ENCODE measurements around the gene ARAP1. TPM values are rescaled to one million over a fixed set of nuclear protein-coding genes. Genes with fewer than 3 reads are reported as not detected.

ARAP1 gene
- total RNA-seq, 6 experiments from 2014 or later = 32.9 to 76.7 (median 41.2) TPM

DNA sequence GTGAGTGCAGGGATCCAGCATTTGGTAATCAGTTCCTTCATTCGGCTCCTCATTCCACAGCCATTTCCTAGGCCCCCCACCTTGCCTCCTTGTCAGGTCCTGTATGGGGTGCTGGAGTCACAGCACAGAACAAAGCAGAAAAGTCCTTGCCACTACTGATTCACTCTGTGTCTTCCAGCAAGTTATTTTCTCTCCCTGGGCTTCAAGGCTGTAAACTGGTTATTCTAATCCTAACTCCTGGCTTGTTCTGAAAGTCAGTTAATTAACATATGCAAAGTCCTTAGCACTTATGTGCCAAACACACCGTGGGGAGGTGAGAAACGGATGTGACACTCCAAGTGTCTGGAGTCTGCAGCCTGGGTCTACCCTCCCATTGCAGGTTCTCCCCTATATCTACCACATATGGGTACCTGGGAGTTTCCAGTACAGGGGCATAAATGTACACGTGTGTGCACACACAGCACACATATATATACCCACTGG is 47.4 kb downstream of the ARAP1 start:
- 80% methylated on average over 3 of the region's 4 CpGs for WGBS (ENCODE audit: insufficient coverage, low coverage, low lambda C conversion rate, missing lambda C conversion rate)
- Histone ChIP-seq H3K27ac (no peak overlapping the region), H3K4me3 (no peak overlapping the region), H3K27me3 (no peaks in the 10 kb centered on the region), H3K9me3 (no peaks in the 10 kb centered on the region), H3K36me3 (peaks cover 0 to 75% (median 30%) of the 10 kb centered on the region in 4 donors), H3K4me1 (no peaks in the 10 kb centered on the region)
- intact Hi-C loops (cut with DNase I) = no loop called here
- ATAC-seq = no peak
- TF ChIP-seq CTCF (IDR thresholded peaks at IDR 0.05) (no peak), POLR2A (IDR thresholded peaks at IDR 0.05) (no peak)
- DNase-seq = no peak

GRCh38 chr11:72704028-72704782 is 48.0 kb downstream of the ARAP1 start:
- ATAC-seq = peak in 3 of 4 donors; percentile 18 to 28 (median 20)
- H3K27me3 ChIP-seq = no peaks in the 10 kb centered on the region
- H3K27ac ChIP-seq = no peak overlapping the region

GRCh38 chr11:72703267-72704008 is 48.8 kb downstream of the ARAP1 start:
- DNase-seq (no peak), ATAC-seq (peak in 3 of 4 donors; percentile 5 to 31 (median 12))
- intact Hi-C loops (cut with DNase I) = no loop called here
- Histone ChIP-seq H3K9me3 (no peaks in the 10 kb centered on the region), H3K27ac (no peak overlapping the region), H3K4me1 (no peaks in the 10 kb centered on the region), H3K27me3 (no peaks in the 10 kb centered on the region), H3K4me3 (no peak overlapping the region), H3K36me3 (peaks cover 0 to 75% (median 28%) of the 10 kb centered on the region in 4 donors)
- 72% methylated on average over 4 of the region's 11 CpGs for WGBS (ENCODE audit: insufficient coverage, low coverage, low lambda C conversion rate, missing lambda C conversion rate)
- TF ChIP-seq CTCF (IDR thresholded peaks at IDR 0.05) (no peak), POLR2A (IDR thresholded peaks at IDR 0.05) (no peak)

More at GRCh38 chr11:72704028-72704782, 48.0 kb downstream of the ARAP1 start:
- TF ChIP-seq POLR2A (IDR thresholded peaks at IDR 0.05) (no peak), CTCF (IDR thresholded peaks at IDR 0.05) (peak in 1 of 4 donors; percentile 20)
- H3K9me3 ChIP-seq = no peaks in the 10 kb centered on the region
- DNase-seq = no peak
- intact Hi-C loops (cut with DNase I) = no loop called here
- H3K4me1 ChIP-seq = no peaks in the 10 kb centered on the region
- H3K36me3 ChIP-seq = peaks cover 0 to 75% (median 28%) of the 10 kb centered on the region in 4 donors
- WGBS (ENCODE audit: insufficient coverage, low coverage, low lambda C conversion rate, missing lambda C conversion rate) = no CpG with 5 or more reads among the region's 13 CpGs
- no peak overlapping the region for H3K4me3 ChIP-seq

DNA sequence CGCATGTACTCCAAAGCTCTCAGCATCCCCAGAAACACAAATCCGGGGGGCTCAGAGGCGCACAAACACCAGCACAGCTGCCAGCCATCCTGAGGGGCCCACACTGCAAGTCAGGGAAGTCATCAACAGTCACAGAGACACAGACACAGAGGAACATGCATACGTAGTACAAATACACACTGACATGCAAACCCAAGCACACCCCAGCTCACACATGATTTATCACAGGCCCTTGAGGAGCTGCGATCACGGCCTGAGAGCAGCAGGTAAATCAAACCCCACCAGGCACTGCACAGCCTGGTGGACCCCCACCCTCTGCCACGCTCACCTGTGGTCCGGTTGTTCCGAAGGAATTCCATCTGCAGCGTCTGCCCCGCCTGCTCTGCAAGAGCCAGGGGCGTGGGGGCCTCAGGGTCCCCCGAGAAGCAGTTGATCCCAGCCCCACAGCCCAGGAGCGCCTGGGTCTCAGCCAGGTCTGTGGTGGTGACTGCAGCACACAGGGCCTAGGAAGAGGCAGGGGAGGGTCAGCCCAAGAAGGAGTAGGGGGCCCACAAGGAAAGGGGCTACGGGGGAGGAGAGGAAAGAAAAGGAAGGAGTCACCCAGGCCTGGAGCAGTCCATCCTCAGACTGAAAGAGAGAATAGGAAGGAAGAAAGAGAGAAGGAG is 49.5 kb downstream of the ARAP1 start:
- no peaks in the 10 kb centered on the region for H3K9me3 ChIP-seq
- TF ChIP-seq CTCF (IDR thresholded peaks at IDR 0.05) (no peak), POLR2A (IDR thresholded peaks at IDR 0.05) (no peak)
- H3K27ac ChIP-seq = no peak overlapping the region
- DNase-seq (no peak), ATAC-seq (no peak)
- 89% methylated on average over 11 of the region's 15 CpGs for WGBS (ENCODE audit: insufficient coverage, low coverage, low lambda C conversion rate, missing lambda C conversion rate)
- no peaks in the 10 kb centered on the region for H3K27me3 ChIP-seq
- H3K36me3 ChIP-seq = peaks cover 0 to 75% (median 26%) of the 10 kb centered on the region in 4 donors
- intact Hi-C loops (cut with DNase I) = no loop called here
- H3K4me1 ChIP-seq = no peaks in the 10 kb centered on the region
- H3K4me3 ChIP-seq = no peak overlapping the region
